Mesenchymal stem cell (in vitro differentiated cells and primary cell): ENCODE results near the gene RIMKLA.

Experiments
- DNase-seq: peaks from one replicate; pipeline ENCODE4 v3.0.0-alpha.2; 2013
- H2AFZ ChIP-seq: one replicate; pipeline ENCODE4 v1.6.1; 2013; ENCODE audit warnings: low read depth, mild to moderate bottlenecking, control low read depth, inconsistent platforms, low read length, moderate library complexity
- H2AK5ac ChIP-seq: 2 replicates; pipeline ENCODE4 v1.6.1; 2013; ENCODE audit warnings: low read length, moderate library complexity, mild to moderate bottlenecking, inconsistent platforms; ENCODE audit not compliant: severe bottlenecking
- H2BK120ac ChIP-seq: one replicate; pipeline ENCODE4 v1.6.1; 2013; ENCODE audit warnings: low read depth, mild to moderate bottlenecking, inconsistent platforms, low read length, moderate library complexity
- H2BK12ac ChIP-seq, 2 experiments: one replicate each; pipeline ENCODE4 v1.6.1; 2013; ENCODE audit warnings: inconsistent platforms in 2 of 2, low read length in 2 of 2, mild to moderate bottlenecking in 2 of 2, moderate library complexity in 2 of 2, control low read depth in 1 of 2
- H2BK15ac ChIP-seq: one replicate; pipeline ENCODE4 v1.6.1; 2013; ENCODE audit warnings: mild to moderate bottlenecking, low read depth, inconsistent platforms; ENCODE audit not compliant: poor library complexity, severe bottlenecking
- H2BK5ac ChIP-seq: 2 replicates; pipeline ENCODE4 v1.6.1; 2013; ENCODE audit warnings: low read depth, mild to moderate bottlenecking, low read length, control low read depth, inconsistent platforms; ENCODE audit not compliant: poor library complexity, severe bottlenecking
- H3K14ac ChIP-seq, 2 experiments: one replicate each; pipeline ENCODE4 v1.6.1; 2013; ENCODE audit warnings: inconsistent platforms in 2 of 2, low read length in 2 of 2, control low read depth in 1 of 2, mild to moderate bottlenecking in 1 of 2, moderate library complexity in 1 of 2
- H3K18ac ChIP-seq, 2 experiments: one replicate each; pipeline ENCODE4 v1.6.1; 2013; ENCODE audit warnings: inconsistent platforms in 2 of 2, low read length in 2 of 2, control low read depth in 1 of 2, low read depth in 1 of 2, mild to moderate bottlenecking in 1 of 2
- H3K23ac ChIP-seq, 2 experiments: one replicate each; pipeline ENCODE4 v1.6.1; 2013; ENCODE audit warnings: inconsistent platforms in 2 of 2, low read length in 2 of 2, mild to moderate bottlenecking in 2 of 2, moderate library complexity in 2 of 2, control low read depth in 1 of 2
- H3K27ac ChIP-seq: 2 replicates; pipeline ENCODE4 v1.5.1; 2013; ENCODE audit warnings: mild to moderate bottlenecking, moderate library complexity, low read length, control low read depth, inconsistent platforms; ENCODE audit not compliant: poor library complexity, severe bottlenecking
- H3K27me3 ChIP-seq, 2 experiments: 2 replicates each; pipeline versions ENCODE4 v1.6.1 to v1.7.0; 2013; ENCODE audit warnings: low read length in 2 of 2, mild to moderate bottlenecking in 2 of 2, moderate library complexity in 2 of 2, control low read depth in 1 of 2, inconsistent platforms in 1 of 2; ENCODE audit not compliant: control insufficient read depth in 1 of 2, insufficient read depth in 1 of 2
- H3K36me3 ChIP-seq, 2 experiments: 2 replicates each; pipeline versions ENCODE4 v1.6.1 to v1.7.0; 2013; ENCODE audit warnings: low read length in 2 of 2, control low read depth in 1 of 2, inconsistent platforms in 1 of 2, low read depth in 1 of 2, mild to moderate bottlenecking in 1 of 2; ENCODE audit not compliant: insufficient read depth in 2 of 2, control insufficient read depth in 1 of 2
- H3K4ac ChIP-seq, 2 experiments: one replicate each; pipeline ENCODE4 v1.6.1; 2013; ENCODE audit warnings: inconsistent platforms in 2 of 2, low read length in 2 of 2, mild to moderate bottlenecking in 2 of 2, moderate library complexity in 2 of 2, control low read depth in 1 of 2, low read depth in 1 of 2
- H3K4me1 ChIP-seq: 2 replicates; pipeline ENCODE4 v1.6.1; 2013; ENCODE audit warnings: low read depth, low read length, control low read depth; ENCODE audit not compliant: control insufficient read depth, insufficient read depth
- H3K4me2 ChIP-seq: 2 replicates; pipeline ENCODE4 v1.6.1; 2013; ENCODE audit warnings: low read length, mild to moderate bottlenecking, inconsistent platforms; ENCODE audit not compliant: poor library complexity, severe bottlenecking
- H3K4me3 ChIP-seq, 2 experiments: 2 replicates each; pipeline versions ENCODE4 v1.5.1 to v1.7.0; 2013; ENCODE audit warnings: low read length in 2 of 2, mild to moderate bottlenecking in 2 of 2, control low read depth in 1 of 2, low read depth in 1 of 2; ENCODE audit not compliant: insufficient read depth in 1 of 2
- H3K79me1 ChIP-seq: replicated peaks from 2 replicates; pipeline ENCODE4 v1.6.1; 2013; ENCODE audit warnings: mild to moderate bottlenecking, control low read depth, low read length, inconsistent platforms; ENCODE audit not compliant: poor library complexity, severe bottlenecking
- H3K9ac ChIP-seq: 2 replicates; pipeline ENCODE4 v1.7.0; 2013; ENCODE audit warnings: mild to moderate bottlenecking, low read length, moderate library complexity
- H3K9me3 ChIP-seq: 2 replicates; pipeline ENCODE4 v1.7.0; 2013; ENCODE audit warnings: mild to moderate bottlenecking, low read length; ENCODE audit not compliant: control insufficient read depth
- H4K8ac ChIP-seq: one replicate; pipeline ENCODE4 v1.6.1; 2013; ENCODE audit warnings: inconsistent platforms, mild to moderate bottlenecking, low read length, moderate library complexity
- H4K91ac ChIP-seq: one replicate; pipeline ENCODE4 v1.6.1; 2013; ENCODE audit warnings: mild to moderate bottlenecking, low read length, inconsistent platforms
- WGBS: methylation state at CpG from one replicate; pipeline ENCODE4 v1.1.7; 2013; ENCODE audit warnings: mixed read lengths; 5-methylcytosine and 5-hydroxymethylcytosine counted together

RIMKLA gene

DNA sequence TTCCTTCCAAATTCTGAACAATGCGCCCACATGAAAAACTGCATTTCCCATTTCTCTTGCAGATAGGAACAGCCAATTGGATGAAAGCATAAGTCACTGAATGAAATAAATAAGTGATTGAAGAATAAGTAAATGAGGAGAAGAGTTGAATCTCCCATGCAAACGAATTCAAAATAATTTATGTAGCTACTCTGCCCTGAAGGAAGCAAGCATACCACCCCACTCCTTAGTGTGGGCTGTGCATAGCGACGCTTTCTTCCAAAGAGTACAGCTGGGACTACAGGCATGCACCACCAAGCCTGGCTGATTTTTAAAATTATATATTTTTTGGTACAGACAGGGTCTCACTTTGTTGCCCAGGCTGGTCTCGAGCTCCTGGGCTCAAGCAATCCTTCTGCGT lies 16.5 kb upstream of the RIMKLA start:
- Histone ChIP-seq H3K9me3 (no peaks in the 10 kb centered on the region), H3K4me2 (no peak overlapping the region), H3K23ac (no peak overlapping the region), H3K27ac (no peak overlapping the region), H2BK120ac (no peak overlapping the region), H3K79me1 (no peaks in the 10 kb centered on the region), H3K18ac (no peak overlapping the region), H3K14ac (no peak overlapping the region), H2BK12ac (no peak overlapping the region), H2AFZ (no peak overlapping the region), H2BK15ac (no peak overlapping the region), H4K8ac (no peak overlapping the region), H3K36me3 (no peaks in the 10 kb centered on the region), H2AK5ac (no peak overlapping the region), H3K4ac (no peak overlapping the region), H4K91ac (no peak overlapping the region), H2BK5ac (no peak overlapping the region), H3K4me1 (no peaks in the 10 kb centered on the region), H3K9ac (no peak overlapping the region), H3K4me3 (no peak overlapping the region), H3K27me3 (peaks cover 11% of the 10 kb centered on the region in 2 experiments)
- 57% methylated on average over 5 of the region's 6 CpGs for WGBS
- no peak for DNase-seq

DNA sequence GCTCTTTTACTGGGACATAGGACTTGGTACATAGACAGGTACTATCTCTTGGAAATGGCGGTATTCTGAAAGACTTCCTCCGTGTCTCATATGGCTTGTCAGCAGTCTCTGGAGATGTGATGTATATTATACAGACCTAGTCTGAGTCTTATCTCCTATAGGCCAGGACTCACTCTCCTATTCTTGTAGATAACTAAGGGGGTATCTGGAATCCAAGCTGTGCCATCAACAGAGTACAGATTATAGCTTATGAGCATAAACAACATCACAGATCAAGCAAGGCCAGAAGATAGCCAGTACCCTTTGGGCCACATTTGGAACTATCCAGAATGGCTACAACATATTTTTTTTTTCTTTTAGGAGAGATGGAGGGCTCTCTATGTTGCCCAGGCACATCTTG lies 16.1 kb upstream of the RIMKLA start:
- Histone ChIP-seq H2AFZ (no peak overlapping the region), H2BK15ac (no peak overlapping the region), H3K14ac (no peak overlapping the region), H3K4me3 (no peak overlapping the region), H3K27me3 (peaks cover 13 to 16% of the 10 kb centered on the region in 2 experiments), H4K8ac (no peak overlapping the region), H2BK120ac (no peak overlapping the region), H3K23ac (no peak overlapping the region), H4K91ac (no peak overlapping the region), H3K79me1 (no peaks in the 10 kb centered on the region), H2AK5ac (no peak overlapping the region), H3K4me2 (no peak overlapping the region), H3K9ac (no peak overlapping the region), H3K9me3 (no peaks in the 10 kb centered on the region), H3K27ac (no peak overlapping the region), H3K4ac (no peak overlapping the region), H2BK5ac (no peak overlapping the region), H3K4me1 (no peaks in the 10 kb centered on the region), H2BK12ac (no peak overlapping the region), H3K36me3 (no peaks in the 10 kb centered on the region), H3K18ac (no peak overlapping the region)
- WGBS, result 93% methylated on average over 2 of the region's 2 CpGs
- no peak for DNase-seq

DNA sequence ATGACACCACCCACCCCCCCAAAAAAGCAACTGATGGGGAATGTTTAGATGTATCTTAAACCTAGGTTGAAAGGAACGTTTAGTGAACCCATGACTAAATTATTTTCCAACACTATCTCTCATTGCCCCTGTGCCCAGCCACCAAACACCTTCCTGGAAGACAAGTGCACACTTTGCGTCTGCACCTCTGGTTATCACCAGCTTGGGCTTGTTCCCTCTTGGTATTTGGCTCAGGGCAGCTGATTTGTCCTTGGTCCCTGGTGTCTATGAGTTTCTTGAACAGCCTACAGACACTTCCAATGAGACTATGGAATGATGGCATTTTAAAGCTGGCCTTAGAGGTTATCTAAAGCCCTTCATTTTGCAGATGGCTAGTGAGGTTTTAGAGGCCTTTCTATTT lies 15.5 kb upstream of the RIMKLA start:
- no peak overlapping the region for H2BK12ac ChIP-seq
- no peak overlapping the region for H2BK15ac ChIP-seq
- H3K4ac ChIP-seq, result no peak overlapping the region
- no peak overlapping the region for H3K4me3 ChIP-seq
- no peak overlapping the region for H3K9ac ChIP-seq
- no peak overlapping the region for H4K8ac ChIP-seq
- 73% methylated on average over 2 of the region's 2 CpGs for WGBS
- no peak overlapping the region for H4K91ac ChIP-seq
- no peaks in the 10 kb centered on the region for H3K79me1 ChIP-seq
- peaks cover 17 to 21% of the 10 kb centered on the region in 2 experiments for H3K27me3 ChIP-seq
- H3K4me2 ChIP-seq, result no peak overlapping the region
- H3K27ac ChIP-seq, result no peak overlapping the region
- no peak for DNase-seq
- H3K14ac ChIP-seq, result no peak overlapping the region
- no peak overlapping the region for H2AK5ac ChIP-seq
- no peak overlapping the region for H3K18ac ChIP-seq
- no peak overlapping the region for H2AFZ ChIP-seq
- H3K23ac ChIP-seq, result no peak overlapping the region
- no peak overlapping the region for H2BK120ac ChIP-seq
- H3K36me3 ChIP-seq, result no peaks in the 10 kb centered on the region
- H3K9me3 ChIP-seq, result no peaks in the 10 kb centered on the region
- H2BK5ac ChIP-seq, result no peak overlapping the region
- no peaks in the 10 kb centered on the region for H3K4me1 ChIP-seq

DNA sequence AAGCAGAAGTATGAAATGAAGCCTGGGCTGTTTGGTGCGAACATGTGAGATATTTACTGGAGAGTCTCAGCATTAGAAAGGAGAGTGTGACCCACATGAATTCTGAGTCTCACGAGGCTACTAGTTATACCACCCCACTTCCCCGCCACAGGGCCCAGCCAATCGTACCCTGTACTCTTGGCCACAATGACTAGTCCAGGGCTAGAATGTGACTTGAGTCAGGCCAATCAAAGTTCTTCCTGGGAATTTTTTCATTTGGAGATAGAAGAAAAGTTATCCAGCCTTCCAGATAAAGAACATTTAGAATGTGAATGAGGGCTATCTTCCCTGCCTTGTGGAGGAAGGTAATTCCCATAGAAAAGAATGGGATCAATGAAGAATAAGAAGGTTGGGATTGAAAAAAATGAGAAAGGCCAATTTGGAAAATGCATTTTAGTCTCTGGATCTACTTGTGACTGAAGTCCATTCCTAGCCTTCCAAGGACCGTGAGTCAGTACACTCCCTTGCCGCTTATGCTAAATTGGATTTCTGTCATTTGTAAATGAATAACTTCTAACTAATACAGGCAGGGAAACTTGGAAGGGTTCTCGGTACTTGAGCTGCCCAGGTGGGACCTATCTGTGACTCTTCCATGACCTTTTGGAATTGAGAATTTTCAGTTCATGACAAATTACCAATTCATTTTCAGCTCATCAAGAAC lies 12.3 kb upstream of the RIMKLA start:
- Histone ChIP-seq H3K27ac (no peak overlapping the region), H2BK15ac (no peak overlapping the region), H3K4me1 (no peaks in the 10 kb centered on the region), H2BK5ac (no peak overlapping the region), H2BK12ac (no peak overlapping the region), H4K8ac (no peak overlapping the region), H3K18ac (no peak overlapping the region), H3K36me3 (no peaks in the 10 kb centered on the region), H3K27me3 (peaks cover 20 to 22% of the 10 kb centered on the region in 2 experiments), H3K4ac (no peak overlapping the region), H2AFZ (no peak overlapping the region), H2BK120ac (no peak overlapping the region), H3K79me1 (no peaks in the 10 kb centered on the region), H3K9ac (no peak overlapping the region), H3K23ac (no peak overlapping the region), H3K4me3 (no peak overlapping the region), H3K4me2 (no peak overlapping the region), H3K9me3 (no peaks in the 10 kb centered on the region), H4K91ac (no peak overlapping the region), H2AK5ac (no peak overlapping the region), H3K14ac (no peak overlapping the region)
- 90% methylated on average over 4 of the region's 7 CpGs for WGBS
- no peak for DNase-seq
